HG02840 (cell line): ENCODE results near the gene FBXO41.
"Not testable (repeated sequence)": the region's sequence is repeated elsewhere in the genome, so short reads cannot be mapped to it uniquely, and the experiment has no call there.

Experiments used
- ATAC-seq: cut with Tn5 transposase; IDR thresholded peaks from one replicate; pipeline ENCODE4 v1.9.1; 2021; ENCODE audit warnings: mild to moderate bottlenecking, moderate library complexity, moderate number of reproducible peaks; ENCODE audit not compliant: unreplicated experiment, low FRiP score

FBXO41 gene

GRCh38 chr2:73263540-73264331, 20.5 kb downstream of the FBXO41 start:
- ATAC-seq, result no peak

- ATAC-seq, result not testable (repeated sequence)
Observed at GRCh38 chr2:73262691-73263429, 21.4 kb downstream of the FBXO41 start.

DNA sequence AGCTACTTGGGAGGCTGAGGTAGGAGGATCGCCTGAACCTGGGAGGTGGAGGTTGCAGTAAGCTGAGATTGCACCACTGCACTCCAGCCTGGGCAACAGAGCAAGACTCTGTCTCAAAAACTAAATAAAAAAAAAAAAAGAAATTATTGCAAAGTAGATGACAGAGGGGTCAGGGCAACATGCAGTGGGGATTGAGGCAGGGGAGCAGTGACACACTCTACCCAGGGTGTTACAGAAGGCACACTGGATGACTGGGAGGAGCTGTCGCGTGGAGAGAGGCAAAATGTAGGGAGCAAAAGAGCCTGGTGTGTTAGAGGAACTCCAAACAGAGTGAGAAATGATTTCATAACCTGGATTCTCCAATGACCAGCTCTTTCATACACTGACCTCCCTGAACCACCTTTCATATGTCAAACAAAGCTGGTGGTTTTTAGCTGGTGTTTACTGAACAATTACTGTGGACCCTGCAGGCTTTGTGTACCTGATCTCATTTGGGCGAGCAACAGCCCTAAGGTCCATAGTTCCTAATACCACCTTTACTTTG, 22.1 kb downstream of the FBXO41 start:
- ATAC-seq, result no peak

GRCh38 chr2:73260338-73260984, 23.8 kb downstream of the FBXO41 start:
- no peak for ATAC-seq

DNA sequence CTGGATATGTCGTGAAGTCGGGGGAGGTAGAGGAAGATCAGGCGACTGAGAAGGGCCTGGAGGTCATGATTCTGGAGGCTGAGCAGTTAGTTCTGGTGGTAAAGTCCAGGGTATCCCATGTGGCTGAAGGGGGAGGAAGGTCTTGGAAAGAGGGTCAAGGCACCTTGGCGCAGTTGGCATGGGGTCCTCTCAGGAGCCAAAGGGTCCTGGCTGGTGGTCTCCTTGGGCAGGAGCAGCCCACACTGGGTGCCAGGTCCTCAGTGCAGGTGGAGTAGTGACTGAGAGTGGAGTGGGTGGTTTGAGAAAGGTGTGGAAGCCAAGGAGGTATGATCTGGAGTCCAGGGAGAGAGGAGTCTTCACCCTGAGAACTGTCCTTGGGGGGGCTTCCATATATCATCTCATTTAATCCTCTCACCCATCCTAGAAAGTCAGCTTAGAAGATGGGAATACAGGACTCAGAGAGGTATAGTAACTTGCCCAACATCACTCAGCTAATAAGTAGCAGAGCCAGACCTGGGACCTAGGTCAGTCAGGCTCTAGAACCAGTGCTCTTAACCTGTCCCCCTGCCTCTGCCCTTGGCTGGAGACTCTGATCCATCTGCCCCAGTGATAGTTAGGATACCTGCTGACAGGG, 24.5 kb downstream of the FBXO41 start:
- no peak for ATAC-seq

GRCh38 chr2:73259276-73259675, 25.0 kb downstream of the FBXO41 start:
- no peak for ATAC-seq

- no peak for ATAC-seq
Observed at GRCh38 chr2:73258913-73259215, 25.4 kb downstream of the FBXO41 start.

- no peak for ATAC-seq
Observed at GRCh38 chr2:73258186-73258912, 25.9 kb downstream of the FBXO41 start.

DNA sequence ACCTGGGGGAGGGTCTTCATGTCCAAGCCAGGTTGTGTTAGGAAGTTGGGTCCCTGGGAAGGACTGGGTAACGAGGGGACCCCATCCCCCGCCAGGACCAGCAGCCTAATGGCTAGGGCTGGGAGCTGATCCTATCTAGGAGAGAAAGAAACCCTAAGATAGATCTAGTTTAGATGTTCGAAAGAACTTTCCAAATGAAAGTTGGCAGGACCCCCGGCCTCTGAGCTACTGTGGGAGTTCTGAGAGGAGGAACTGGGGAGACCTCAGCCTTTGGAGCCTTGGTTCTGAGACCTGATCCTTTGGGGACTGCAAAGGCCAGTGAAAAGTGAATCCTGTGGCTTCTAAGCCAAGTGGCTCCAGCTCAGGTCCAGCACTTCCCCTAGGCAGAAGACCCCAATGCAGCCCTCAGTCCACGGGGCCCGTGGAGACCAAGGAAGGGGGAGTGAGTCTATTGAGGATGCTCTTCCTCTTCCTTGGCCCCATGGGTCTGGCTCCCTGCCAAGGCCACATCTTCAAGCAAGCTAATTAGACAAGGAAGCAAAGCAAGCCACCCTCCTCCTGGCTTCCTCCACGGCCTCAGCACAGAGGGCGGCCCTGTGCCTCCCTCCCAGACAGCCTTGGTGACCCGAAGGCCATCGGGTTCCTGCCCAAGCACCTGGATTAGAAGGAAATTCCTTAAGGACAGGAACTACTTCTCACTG, 26.7 kb downstream of the FBXO41 start:
- ATAC-seq, result no peak

DNA sequence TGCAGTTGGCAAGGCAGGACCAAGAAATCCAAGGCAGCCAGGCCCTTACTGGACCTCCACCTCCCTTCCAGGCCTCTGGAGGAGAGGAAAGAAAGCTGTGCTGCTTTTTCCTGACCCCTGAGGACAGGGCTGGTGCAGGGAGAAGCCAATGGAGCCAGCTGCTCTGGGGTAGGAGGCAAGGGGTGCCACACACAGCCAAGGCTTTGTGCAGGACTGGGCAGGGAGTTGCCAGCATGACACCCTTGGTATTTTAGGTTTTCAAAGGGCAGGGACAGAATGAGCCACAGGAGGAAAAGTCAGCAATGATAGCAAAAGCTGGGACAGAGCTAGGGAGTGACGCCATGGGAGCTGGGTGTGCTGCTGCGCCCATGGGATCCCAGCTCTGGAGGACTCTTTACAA, 27.3 kb downstream of the FBXO41 start:
- no peak for ATAC-seq

- no peak for ATAC-seq
Observed at GRCh38 chr2:73256618-73256922, 27.7 kb downstream of the FBXO41 start.

DNA sequence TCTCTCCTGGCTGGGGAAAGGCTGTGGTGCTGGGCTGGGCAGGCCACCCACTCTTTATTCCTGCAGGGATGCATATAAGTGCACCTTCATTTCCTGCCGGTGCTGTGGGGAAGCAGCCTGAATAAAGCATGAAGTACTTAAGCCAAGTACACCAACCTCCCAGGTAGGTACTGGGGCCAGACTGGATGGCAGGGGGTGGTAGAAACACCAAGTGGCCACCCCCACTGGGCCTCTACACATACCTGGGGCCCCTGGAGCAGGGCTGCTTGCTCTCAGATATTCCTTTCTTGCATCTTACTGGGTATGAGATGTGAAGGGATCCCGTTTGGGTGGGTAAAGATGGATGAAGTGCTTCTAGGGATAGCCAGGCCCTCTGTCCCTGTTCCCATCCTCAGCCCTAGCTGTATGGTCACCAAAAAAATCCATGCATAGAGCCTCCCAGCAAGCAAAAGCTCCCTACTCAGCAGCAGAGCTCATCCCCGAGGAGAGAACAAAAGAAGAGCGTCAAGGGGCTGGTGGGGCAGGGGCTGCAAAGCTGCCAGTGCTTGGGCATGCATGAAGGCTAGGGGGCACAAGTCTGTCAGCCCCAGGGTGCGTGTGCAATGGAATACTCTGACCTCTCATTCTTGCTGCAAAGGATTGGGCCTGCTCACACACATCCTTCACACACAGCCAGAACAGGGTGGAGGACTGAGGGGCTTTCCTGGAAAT, 28.2 kb downstream of the FBXO41 start:
- ATAC-seq, result no peak

DNA sequence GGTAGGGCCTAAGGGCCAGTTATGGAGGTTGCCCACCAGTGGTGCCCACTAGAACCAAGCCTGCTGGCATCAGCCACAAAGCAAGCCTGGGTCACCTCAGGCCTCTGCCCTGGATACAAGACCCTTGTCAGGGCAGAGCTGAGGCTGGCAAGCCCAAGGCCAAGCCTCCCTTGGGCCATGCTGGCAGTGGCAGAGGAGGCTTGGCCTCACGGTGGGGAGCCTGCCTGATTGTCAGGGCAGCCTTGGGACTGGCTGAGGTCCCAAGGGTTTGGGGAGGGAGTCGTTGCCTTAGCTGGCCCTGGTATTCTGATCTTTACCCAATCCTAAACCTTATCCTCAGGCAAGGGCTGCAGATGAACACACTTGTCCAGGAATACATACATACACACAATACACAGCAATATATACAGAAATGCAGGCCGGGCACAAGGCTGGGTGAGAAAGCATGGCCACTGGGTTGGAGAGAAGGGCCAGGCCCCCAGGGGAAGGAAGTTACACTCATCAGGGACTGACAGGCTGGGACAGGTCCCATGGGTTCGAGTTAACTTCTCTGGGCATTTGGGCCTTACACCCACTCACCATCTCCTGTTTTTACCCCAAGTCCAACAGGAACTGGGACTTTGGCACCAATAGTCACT, 29.2 kb downstream of the FBXO41 start:
- ATAC-seq, result no peak

DNA sequence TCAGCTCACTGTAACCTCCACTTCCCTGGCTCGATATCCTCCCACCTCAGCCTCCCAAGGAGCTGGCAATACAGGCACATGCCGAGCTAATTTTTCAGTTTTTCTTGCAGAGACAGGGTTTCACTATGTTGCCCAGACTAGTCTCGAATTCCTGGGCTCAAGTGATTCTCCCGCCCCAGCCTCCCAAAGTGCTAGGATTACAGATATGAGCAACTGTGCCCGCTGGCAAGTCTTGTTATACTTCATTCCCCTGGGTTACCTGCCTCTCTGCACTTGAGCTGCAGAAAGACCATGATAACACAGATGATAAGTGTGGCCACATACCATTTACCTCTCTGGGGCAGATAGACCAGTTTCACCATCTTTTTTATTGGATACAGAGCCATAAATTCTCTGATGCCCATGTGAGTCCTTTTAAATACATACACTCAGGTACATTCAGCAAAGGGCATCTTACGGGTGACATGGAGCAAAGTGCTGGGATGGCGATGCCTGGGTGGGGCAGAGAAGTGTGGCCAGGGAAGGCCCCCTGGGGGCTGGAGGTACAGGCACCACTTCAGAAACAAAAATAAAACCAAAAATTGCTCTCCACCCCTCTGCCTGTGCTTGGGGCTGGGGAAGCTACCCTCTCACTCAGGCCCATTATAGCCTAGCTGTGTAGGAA, 29.8 kb downstream of the FBXO41 start:
- ATAC-seq, result no peak

GRCh38 chr2:73253901-73254300, 30.4 kb downstream of the FBXO41 start:
- no peak for ATAC-seq

DNA sequence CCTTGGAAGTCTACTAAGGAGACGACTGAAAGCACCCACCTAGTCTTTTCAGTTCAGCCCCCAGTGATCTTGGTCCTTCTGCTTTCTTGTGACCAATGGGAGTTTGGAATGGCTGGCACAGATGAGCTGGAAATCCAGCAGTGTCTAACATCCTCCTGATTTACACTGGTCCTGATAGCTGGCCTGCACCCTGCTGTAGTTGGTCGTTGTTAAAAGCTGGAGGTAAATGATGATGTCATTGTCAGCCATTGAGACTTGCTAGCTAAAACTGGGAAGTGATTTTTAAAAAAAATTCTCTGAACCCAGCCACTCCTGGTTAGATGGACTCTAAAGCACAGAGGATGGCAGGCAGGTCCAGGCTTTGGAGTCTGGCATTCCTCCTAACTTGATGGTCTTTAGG, 30.9 kb downstream of the FBXO41 start:
- ATAC-seq, result no peak

DNA sequence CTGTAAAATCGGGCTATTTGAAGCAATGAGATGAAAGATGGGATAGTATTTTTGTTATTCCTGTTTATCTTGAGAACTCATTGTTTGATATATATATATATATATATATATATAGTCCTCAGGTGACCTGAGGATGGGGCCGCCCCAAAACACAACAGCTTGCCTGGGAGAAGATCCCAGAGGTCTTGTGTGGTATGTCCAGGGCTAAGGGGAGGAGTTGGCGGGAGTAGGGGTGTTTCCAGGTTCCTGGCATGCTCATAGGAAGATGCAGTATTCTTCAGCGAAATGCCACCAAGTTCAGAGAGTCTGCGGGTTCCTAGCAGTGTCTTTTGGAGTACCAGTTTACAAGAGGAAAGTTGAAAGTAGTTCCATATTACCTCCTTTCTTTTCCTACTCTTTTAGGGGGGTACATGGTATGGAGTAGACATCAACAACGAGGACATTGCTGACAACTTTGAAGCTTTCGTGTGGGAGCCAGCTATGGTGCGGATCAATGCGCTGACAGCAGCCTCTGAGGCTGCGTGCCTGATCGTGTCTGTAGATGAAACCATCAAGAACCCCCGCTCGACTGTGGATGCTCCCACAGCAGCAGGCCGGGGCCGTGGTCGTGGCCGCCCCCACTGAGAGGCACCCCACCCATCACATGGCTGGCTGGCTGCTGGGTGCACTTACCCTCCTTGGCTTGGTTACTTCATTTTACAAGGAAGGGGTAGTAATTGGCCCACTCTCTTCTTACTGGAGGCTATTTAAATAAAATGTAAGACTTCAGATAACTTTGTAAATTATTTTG, 31.8 kb downstream of the FBXO41 start:
- ATAC-seq, result no peak
